OCI-M2 (cell line): ENCODE measurements around the gene GALNT17.

Experiments used
- DNase-seq: peaks from one replicate; lab custom pipeline; 2025; ENCODE audit not compliant: unreplicated experiment; lab: John Stamatoyannopoulos, UW

GALNT17 gene

DNA sequence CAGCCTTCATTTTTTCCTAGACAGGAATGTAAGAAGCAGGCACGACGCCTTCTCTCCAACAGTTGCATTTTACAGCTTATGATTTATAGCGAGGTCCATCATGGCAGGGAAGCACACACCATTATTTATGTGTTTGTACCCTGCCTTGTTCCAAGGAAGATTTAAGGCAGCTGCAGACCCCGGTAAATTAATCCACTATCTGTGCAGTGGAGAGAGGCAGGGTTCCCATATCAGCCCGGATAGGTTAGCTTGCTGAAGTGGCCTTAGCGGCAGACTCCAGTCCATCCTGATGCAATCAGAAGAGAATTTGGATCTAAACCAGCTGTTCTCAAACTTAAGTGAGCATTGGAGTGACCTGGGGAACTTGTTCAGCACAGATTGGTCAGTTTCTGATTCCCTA, 359.4 kb downstream of the GALNT17 start:
- DNase-seq = no peak

DNA sequence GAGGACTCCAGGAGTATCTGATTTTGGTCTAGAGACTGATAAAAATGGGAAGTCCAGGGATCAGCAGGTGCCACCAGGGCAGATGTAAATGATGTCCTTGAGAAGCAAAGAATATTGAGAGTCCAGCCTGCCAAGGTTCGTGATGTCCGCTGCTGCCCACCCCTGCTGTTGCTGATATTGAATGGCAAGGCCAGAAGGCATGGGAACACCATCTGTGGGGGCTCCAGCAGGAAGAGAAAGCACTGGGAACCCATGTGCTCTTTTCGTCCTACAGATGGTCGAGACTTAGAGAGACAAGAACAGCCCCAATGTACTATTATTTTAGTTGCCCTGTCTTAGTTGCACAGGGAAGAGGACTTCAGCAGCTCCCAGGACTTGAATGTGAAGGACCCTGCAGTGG, 363.9 kb downstream of the GALNT17 start:
- DNase-seq = no peak

DNA sequence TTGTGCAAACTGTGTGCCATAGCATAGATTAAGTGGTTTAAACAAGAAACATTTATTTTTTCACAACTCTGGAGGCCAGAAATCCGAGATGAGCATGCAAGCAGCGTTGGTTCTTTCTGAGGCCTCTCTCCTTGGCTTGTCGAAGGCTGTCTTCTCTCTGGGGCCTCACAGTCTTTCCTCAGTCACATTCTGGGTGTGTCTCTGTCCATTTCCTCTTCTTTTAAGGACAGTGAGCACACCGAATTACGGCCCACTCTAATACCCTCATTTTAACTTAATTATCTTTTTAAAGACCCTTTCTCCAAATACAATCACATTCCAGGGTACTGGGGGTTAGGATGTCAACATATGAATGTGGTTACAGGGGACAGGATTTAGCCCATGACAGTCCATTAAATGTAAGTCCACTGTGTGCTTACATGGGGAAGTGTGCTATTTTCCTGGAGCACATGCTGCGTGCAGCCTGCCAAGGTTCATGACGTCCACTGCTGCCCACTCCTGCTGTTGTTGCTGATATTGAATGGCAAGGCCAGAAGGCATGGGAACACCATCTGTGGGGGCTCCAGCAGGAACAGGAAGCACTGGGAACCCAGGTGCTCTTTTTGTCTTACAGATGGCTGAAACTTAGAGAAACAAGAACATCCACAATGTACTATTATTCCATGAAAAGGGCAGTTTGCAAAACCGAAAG, 365.5 kb downstream of the GALNT17 start:
- DNase-seq = no peak

DNA sequence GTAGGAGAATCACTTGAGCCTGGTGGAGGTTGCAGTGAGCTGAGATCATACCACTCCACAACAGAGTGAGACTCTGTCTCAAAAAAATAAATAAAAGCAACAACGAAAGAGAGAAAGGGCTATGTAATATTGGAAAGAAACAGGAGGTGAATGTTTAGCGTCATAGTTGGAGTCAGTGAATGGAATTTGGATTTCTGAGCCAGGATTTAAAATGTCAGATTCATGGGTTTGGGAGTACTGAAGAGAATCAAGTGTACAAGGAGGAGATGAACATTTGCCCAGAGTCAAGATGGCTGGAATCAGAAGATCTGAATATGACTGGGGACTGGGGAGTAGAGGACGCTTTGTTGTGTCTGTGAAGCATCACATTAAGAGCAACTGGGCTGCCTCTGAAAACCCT, 366.4 kb downstream of the GALNT17 start:
- DNase-seq = no peak

DNA sequence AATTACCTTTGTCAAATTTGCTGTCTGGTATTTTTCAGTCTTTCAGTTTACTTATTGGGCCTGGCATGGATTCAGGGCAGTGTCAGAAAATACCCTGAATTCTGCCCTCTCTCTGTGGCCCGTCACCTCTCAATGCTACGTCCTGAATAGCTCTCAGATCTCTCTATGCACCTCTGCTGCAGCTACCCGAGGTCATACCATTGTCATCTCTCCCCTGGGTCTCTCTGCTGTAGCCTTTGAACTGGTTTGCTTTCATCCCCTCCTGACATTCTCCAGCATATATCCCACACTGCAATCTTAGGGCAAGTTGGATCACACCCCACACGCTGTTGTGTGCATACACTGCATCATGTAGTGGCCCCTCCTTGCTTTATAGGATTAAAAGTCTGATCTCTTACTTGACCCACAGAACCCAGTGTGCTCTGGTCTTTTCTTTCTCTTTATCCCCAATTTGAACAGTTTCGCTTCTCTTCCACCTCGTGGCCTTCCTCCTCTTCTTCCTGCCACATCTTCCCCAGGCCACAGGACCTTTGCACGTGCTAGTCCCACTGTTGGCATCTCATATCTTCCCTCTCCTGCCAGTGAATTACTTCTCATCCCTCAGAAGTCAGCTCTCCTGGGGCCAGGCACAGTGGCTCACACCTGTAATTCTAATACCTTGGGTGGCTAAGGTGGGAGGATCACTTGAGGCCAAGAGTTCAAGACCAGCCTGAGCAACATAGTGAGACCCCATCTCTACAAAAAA, 372.9 kb downstream of the GALNT17 start:
- DNase-seq = no peak

GRCh38 chr7:71506822-71507221, 374.9 kb downstream of the GALNT17 start:
- no peak for DNase-seq

GRCh38 chr7:71507680-71508602, 376.0 kb downstream of the GALNT17 start:
- DNase-seq = no peak

DNA sequence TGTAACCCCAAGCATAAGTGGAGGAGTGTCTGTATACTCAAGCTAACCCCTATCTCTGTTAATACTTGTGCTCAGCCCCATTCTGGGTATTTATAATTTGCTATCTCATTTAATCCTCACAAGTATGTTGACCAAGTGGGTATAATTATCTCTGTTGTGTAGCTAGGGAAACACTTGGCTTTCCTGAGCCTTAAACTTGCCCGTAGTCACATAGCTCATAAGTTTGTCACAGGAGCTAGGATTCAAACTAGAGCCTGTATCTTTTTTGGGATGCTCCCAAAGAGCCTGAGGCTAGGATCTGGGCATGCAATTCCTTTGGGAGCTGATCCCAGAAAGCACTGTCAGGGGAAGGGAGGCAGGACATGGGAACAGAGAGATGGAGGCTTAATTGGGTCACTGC, 377.4 kb downstream of the GALNT17 start:
- DNase-seq = no peak

DNA sequence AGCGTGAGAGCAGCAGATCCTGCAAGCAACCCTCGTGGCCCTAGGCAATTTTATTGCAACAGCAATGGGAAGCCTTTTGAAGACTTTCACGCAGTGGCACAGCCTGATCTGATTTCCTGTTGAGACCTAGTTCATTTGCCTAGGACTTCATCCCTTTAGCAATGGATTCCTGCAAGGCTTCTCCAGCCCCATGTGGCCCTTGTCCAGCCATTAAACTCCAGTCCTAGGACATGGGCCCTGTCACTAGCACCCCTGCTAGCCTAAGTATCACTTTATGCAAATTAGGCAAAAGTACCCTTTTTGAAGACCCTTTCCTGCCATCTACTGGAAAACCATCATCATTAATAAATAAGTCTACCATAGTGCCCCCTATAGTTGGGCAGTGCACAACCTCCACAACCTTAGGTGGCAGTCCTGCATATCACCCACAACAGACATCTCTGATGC, 379.4 kb downstream of the GALNT17 start:
- no peak for DNase-seq

DNA sequence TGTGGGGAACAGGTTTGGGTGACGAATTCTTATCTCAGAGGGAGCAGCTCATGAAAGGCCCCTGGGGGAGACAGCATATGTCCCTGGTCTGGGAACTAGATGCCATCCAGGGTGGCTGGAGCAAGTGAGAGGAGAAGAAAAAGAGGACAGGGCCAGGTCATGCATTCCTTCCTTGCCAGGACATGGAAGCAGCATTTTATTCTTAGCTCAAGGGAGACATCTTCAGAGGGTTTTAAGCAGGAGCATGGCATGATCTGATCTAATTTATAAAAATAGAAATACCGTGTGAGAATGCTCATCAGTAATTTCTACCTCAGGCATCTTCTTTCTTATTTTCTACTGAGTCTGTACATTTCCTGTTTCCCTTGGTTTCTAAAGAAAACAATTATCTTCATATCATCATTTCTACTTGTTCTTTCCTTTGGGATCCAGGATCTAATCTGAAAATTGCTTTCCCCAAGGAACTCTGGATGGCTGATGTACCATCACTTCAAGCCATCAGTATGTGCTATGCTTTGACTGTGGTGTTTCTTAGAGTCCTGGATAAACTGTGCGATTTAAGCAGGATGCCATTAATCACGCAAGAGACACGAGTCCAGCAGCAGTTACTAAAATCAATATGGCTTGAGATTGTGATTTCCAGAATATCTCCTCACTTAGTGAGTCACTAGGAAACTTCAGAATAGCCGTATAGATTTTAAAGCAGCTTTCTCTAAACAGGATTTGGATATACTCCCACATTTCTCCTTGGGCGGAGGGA, 386.2 kb downstream of the GALNT17 start:
- no peak for DNase-seq

GRCh38 chr7:71518880-71519279, 386.9 kb downstream of the GALNT17 start:
- DNase-seq = no peak

- no peak for DNase-seq
Observed at GRCh38 chr7:71521506-71521905, 389.6 kb downstream of the GALNT17 start.

- DNase-seq = no peak
Observed at GRCh38 chr7:71526106-71526505, 394.2 kb downstream of the GALNT17 start.

GRCh38 chr7:71527213-71527612, 395.3 kb downstream of the GALNT17 start:
- DNase-seq = no peak

- no peak for DNase-seq
Observed at GRCh38 chr7:71535616-71536015, 403.7 kb downstream of the GALNT17 start.

DNA sequence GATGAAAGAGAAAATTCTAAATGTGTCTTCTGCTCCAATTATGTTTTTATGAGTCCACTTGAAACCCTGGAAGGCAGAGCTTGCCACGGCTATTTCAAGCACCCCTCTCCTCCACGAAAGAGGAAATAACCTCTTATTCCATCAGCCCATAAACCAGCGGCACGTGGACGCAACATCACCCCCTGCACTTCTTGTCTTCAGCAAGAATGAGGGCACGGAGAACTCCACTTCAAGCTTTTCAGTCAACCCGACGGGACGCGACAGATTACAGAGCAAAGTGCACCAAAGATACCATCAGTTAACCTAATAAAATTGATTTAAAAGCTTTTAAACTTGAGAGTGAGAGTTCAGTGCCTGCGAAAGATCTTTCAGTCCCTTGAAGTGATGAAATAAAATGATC, 406.3 kb downstream of the GALNT17 start:
- no peak for DNase-seq

DNA sequence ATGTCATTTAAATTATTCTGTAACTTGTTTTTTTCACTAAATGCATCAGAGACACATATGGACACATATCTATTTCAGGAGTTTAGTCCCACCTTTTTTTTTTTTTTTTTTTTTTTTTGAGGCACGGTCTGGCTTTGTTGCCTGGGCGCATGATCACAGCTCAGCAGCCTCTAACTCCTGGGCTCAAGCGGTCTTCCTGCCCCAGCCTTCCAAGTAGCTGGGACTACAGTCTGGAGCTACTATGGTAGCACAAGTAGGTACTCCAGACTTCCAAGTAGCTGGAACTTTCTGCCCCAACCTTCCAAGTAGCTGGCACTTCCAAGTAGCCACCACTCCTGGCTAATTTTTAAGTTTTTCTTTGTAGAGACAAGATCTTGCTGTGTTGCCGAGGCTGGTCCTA, 407.7 kb downstream of the GALNT17 start:
- DNase-seq = no peak

DNA sequence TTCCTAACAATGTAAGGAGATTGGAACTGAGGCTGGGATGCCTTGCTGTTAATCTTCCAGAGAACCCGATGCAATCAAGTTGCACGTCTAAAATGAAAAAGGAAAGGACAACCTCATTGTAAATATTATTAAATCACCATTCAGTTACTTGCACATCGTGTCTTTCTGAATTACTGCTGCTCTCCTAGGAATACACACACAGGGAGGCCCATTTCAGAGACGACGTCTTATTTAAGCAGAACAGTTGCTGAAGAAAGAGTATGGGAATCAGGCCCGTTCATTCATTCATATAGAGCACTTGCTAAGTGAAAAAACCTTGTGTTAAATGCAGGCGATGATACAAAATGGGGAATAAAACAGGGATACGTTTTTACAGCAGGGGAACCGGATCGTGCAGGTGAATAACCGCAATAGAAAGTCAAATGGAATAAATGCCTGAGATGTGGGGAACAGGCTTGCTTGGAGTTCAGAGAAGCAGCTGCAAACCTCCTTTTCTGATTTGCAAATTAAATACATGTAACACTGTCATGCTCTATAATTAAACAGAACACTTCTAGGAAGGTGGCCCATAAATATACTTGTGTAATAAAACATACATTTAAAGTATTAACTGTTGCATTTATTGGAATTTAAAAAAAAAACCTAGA, 409.9 kb downstream of the GALNT17 start:
- DNase-seq = no peak

DNA sequence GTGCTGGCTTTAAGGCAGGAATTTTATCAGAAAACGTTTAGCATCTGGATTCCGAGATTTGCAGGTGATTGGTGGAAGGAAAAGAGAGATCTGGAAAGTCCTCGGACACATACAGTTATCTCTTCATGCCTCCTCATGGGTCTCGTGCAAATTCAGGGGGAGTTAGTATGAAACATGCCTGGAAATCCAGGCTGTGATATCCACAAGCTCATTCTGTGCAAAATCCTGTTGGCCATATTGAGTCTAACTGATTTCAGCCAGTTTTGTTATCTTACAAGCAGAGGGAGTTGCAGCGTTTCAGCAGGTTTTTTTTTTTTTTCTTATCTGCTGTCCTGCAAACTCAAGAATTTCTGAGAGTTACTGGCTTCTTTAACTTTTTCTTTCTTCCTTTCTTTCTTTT, 411.5 kb downstream of the GALNT17 start:
- DNase-seq = no peak

GRCh38 chr7:71544816-71545215, 412.9 kb downstream of the GALNT17 start:
- no peak for DNase-seq
